ENCODE results near the gene GARS1.

The GARS1 gene

GRCh38 chr7:30682212-30683083 is 87.8 kb downstream of the GARS1 start, which contains the start of gene CRHR2:
Gene CRHR2 (minus strand): TSS chr7:30682456. CDS start chr7:30682280, 176 bp downstream.
- DNase-seq (ENCODE audit: low read depth), result no peak

DNA sequence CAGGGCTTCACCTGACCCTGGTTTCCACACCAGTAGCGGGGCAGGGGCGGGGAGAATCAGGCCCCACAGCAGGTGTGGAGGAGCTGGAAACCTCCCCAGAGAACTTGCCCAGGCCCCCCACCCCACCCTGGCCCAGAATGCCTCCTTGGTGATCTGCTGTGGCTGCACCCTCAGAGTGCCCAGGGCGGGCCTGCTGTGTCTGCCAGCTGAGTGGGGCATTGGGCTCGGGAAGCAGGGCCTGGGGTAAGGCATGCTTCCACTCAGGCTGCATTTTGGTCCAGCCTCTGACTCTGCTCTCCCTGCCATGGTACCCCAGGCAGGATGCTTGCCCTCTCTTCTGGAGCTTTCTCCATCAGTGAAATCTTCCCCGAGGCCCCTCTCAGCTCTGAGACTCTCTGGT is 88.6 kb downstream of the GARS1 start:
- DNase-seq (ENCODE audit: low read depth), result no peak

All from stimulated activated CD8-positive, alpha-beta memory T cell treated with anti-CD3 and anti-CD28 coated beads, Interleukin-15, amount 100 ng/mL, for 1 hour (primary cell).